Ovary (tissue), 9 donors: ENCODE measurements around the gene ITPK1. TPM values are rescaled to one million over a fixed set of nuclear protein-coding genes. Genes with fewer than 3 reads are reported as not detected.
A peak's percentile ranks its signal among the peaks of the same experiment; 100 is the strongest.
"Not testable (repeated sequence)": the region's sequence is repeated elsewhere in the genome, so short reads cannot be mapped to it uniquely, and the experiment has no call there.

Experiments
- DNase-seq, 5 donors: peaks; one replicate each; pipeline ENCODE4 v3.0.0-alpha.2; 2019 to 2020
- H3K27ac ChIP-seq, 2 donors: fragments of 200-600 bp; one replicate each; pipeline versions ENCODE4 v1.5.1 to v1.8.0; 2019 to 2022
- H3K27me3 ChIP-seq: fragments of 200-600 bp; one replicate; pipeline ENCODE4 v1.8.0; 2022
- H3K36me3 ChIP-seq: fragments of 200-600 bp; sonication (generic); one replicate; pipeline ENCODE4 v1.5.1; 2019
- H3K4me1 ChIP-seq: one replicate; pipeline ENCODE4 v1.8.1; 2013; ENCODE audit warnings: mild to moderate bottlenecking, moderate library complexity; ENCODE audit not compliant: insufficient read depth
- H3K4me3 ChIP-seq: fragments of 200-600 bp; sonication (generic); one replicate; pipeline ENCODE4 v1.5.1; 2017
- H3K9me3 ChIP-seq, 2 donors: fragments of 200-600 bp in 1 of 2; sonication (generic) in 1 of 2; one replicate each; pipeline versions ENCODE4 v1.5.1 to v1.8.1; 2013 to 2019; ENCODE audit warnings: mild to moderate bottlenecking in 1 of 2, moderate library complexity in 1 of 2
- EP300 ChIP-seq: sonication (generic); formaldehyde crosslinking; IDR thresholded peaks from one replicate; pipeline ENCODE4 v1.6.1; 2017; ENCODE audit warnings: antibody characterized with exemption
- POLR2A ChIP-seq: fragments of 450-650 bp; IDR thresholded peaks from one replicate; pipeline ENCODE4 v1.6.1; 2017; ENCODE audit warnings: antibody characterized with exemption, mild to moderate bottlenecking, moderate library complexity
- WGBS, 3 donors: extraction: QIAGEN DNeasy Blood & Tissue Kit in 1 of 3; methylation state at CpG; one replicate each; pipeline versions ENCODE4 v1.1.5 to v1.1.7; 2013 to 2017; 5-methylcytosine and 5-hydroxymethylcytosine counted together
- intact Hi-C, 4 donors: fragments of 100-400 bp; cut with DNase I; formaldehyde crosslinking; loops; one replicate each; pipeline versions ENCODE4 v1.11.0 to v1.15.1; 2022 to 2023
- polyA plus RNA-seq, 2 donors: library from polyadenylated mRNA; stranded (reverse); fragments of 200-250 nt in 1 of 2; fragments of 350-450 nt in 1 of 2; fragmentation: Illumina TruSeq in 1 of 2; extraction: RNeasy Lipid Tissue Mini Kit (QIAGEN cat#74804) in 1 of 2; gene quantifications; one replicate each; pipeline ENCODE4 v1.2.3, GENCODE V29; 2013 to 2014
- total RNA-seq, 7 donors: library from RNA; depleted of rRNA in 2 of 7; stranded (reverse); fragments of >200 nt in 2 of 7; fragmentation: NEBNext Ultra II Directional in 3 of 7; extraction: Animal tissue kit (Norgen Biotek cat#: 25700) in 3 of 7; gene quantifications; one replicate each; pipeline versions ENCODE4 v1.1.0 to v1.2.4, GENCODE V29; 2016 to 2023
- TF ChIP-seq, protein P1 (sequence below), 3 donors: fragments of 450-650 bp in 2 of 3; fragments of 200-600 bp in 1 of 3; IDR thresholded peaks; one replicate each; pipeline versions ENCODE4 v1.5.1 to v1.8.0; 2016 to 2022; ENCODE audit warnings: antibody characterized with exemption in 3 of 3, mild to moderate bottlenecking in 1 of 3
- donor health status: DM: no; HTN: no; CAD: no; lungs with moderate emphysema.
- donor health status: DM: no; HTN: no; CAD: no.
- donor health status: Bipolar disorder and iron deficiency.
- donor health status: DM: yes; HTN: yes; CAD: no.
- donor health status: DM: no; HTN: no; CAD: no.
- donor health status: DM: yes; HTN: yes; CAD: no.

Gene ITPK1
- total and polyA plus RNA-seq, 9 donors = 23.6 to 57.8 (median 49.3) TPM

DNA sequence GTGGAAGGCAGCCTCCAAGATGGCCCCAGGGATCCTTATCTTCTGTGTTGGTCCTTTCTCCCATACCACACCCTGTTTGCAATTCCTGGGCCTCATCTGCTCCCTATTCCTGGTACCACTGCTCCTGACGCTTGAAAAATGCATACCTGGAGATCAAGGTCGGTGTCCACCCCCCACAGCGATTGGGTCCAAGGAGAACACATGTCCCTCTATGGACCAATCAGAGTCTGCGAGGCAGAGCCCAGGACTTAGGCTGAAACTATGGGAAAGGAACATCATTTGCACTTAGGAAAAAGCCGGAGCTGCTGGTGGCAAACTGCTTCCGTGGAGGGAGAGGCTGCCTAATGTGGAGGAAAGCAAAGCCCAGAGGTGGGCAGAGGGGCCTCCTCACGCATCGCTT, 33.3 kb upstream of the ITPK1 start:
- 89 to 91% (median 91%) methylated on average over 8 of the region's 8 CpGs for WGBS, 3 donors
- H3K4me3 ChIP-seq = no peak overlapping the region
- no peaks in the 10 kb centered on the region for H3K27me3 ChIP-seq
- intact Hi-C loops = no loop called here
- H3K36me3 ChIP-seq = no peaks in the 10 kb centered on the region
- no peak overlapping the region for H3K27ac ChIP-seq
- DNase-seq = no peak
- TF ChIP-seq, protein P1, sequence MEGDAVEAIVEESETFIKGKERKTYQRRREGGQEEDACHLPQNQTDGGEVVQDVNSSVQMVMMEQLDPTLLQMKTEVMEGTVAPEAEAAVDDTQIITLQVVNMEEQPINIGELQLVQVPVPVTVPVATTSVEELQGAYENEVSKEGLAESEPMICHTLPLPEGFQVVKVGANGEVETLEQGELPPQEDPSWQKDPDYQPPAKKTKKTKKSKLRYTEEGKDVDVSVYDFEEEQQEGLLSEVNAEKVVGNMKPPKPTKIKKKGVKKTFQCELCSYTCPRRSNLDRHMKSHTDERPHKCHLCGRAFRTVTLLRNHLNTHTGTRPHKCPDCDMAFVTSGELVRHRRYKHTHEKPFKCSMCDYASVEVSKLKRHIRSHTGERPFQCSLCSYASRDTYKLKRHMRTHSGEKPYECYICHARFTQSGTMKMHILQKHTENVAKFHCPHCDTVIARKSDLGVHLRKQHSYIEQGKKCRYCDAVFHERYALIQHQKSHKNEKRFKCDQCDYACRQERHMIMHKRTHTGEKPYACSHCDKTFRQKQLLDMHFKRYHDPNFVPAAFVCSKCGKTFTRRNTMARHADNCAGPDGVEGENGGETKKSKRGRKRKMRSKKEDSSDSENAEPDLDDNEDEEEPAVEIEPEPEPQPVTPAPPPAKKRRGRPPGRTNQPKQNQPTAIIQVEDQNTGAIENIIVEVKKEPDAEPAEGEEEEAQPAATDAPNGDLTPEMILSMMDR (IDR thresholded peaks at IDR 0.05) = no peak
- no peaks in the 10 kb centered on the region for H3K9me3 ChIP-seq
- peaks cover 6% of the 10 kb centered on the region for H3K4me1 ChIP-seq

DNA sequence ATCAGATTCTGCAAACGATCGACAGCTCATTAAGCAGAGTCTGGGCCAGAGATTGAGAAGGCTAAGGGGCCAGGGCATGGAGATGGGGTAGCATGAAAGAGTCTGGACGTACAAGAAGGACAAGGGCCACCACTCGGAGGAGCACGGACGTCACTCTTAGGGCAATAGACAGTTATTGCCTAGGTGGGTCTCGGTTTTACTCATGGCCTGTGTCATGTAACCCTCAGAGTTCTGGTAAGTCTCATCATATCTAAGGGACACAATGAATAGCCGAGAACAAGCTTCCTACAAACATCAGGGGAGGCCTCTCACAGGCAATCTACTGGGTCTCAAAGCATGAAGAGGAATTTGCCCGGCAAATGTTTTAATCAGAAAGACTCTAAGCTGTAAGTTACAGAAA, 30.4 kb upstream of the ITPK1 start:
- Histone ChIP-seq H3K36me3 (no peaks in the 10 kb centered on the region), H3K27ac (no peak overlapping the region), H3K9me3 (no peaks in the 10 kb centered on the region), H3K27me3 (no peaks in the 10 kb centered on the region), H3K4me1 (peaks cover 5% of the 10 kb centered on the region), H3K4me3 (no peak overlapping the region)
- TF ChIP-seq, protein P1 (IDR thresholded peaks at IDR 0.05) = no peak
- no peak for TF ChIP-seq POLR2A
- 77 to 82% (median 78%) methylated on average over 9 of the region's 9 CpGs for WGBS, 3 donors
- no peak for DNase-seq
- intact Hi-C loops = no loop called here

DNA sequence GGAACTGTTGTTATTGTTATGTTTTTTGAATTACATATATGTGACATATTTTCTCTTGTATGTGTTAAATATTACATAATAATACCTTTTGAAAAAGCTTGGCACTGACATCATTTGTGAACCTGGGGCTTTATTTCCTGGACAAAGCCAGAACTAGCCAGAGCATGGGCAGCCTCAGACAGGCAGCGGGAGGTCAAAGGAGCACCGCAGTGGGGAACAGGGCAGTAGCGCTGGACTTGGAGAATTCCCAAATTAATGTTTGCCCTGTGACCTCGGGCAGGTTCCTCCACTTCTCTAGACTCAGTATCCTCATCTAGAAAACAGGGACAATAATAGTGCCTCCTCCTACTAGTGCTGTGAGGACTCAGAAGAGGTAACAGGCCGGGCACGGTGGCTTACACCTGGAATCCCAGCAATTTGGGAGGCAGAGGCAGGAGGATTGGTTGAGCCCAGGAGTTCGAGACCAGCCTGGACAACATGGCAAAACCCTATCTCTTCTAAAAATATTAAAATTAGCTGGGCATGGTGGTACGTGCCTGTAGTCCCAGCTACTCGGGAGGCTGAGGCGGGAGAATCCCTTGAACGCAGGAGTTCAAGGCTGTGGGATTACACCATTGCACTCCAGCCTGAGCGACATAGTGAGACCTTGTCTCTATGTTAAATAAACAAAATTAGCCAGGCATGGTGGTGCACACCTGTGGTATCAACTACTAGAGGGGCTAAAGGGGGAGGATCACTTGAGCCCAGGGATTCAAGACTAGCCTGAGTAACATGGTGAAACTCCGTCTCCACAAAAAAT, 27.3 kb upstream of the ITPK1 start:
- intact Hi-C loops = no loop called here
- Histone ChIP-seq H3K27ac (no peak overlapping the region), H3K9me3 (no peaks in the 10 kb centered on the region), H3K36me3 (no peaks in the 10 kb centered on the region), H3K4me1 (no peaks in the 10 kb centered on the region), H3K4me3 (no peak overlapping the region), H3K27me3 (no peaks in the 10 kb centered on the region)
- WGBS, 3 donors = 64 to 81% (median 76%) methylated on average over 13 of the region's 13 CpGs
- no peak for TF ChIP-seq EP300
- no peak for TF ChIP-seq POLR2A
- TF ChIP-seq, protein P1 (IDR thresholded peaks at IDR 0.05) = no peak
- DNase-seq = no peak

DNA sequence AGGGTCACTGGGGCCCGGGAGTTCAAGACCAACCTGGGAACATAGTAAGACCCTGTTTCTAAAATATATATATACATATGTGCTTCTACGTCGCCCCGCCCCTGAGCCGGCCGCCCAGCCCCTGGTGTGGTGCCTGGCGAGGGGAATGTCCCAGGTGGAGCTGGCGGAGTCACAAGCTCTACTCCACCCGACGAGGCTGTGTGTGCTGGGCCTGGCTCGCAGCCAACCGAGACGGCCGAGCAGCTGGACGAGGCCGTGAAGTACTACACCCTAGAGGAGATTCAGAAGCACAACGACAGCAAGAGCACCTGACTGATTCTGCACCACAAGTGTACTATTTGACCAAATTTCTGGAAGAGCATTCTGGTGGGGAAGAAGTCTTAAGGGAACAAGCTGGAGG, 22.1 kb upstream of the ITPK1 start:
- no peaks in the 10 kb centered on the region for H3K9me3 ChIP-seq
- DNase-seq = peak; percentile 34 to 66 (median 46)
- intact Hi-C loops = loop anchor here in 3 of 4 donors (2.0 to 5.0 kb wide), 2 partner anchors 185 to 186 kb away; no protein-coding TSS in a partner anchor
- H3K4me1 ChIP-seq = no peaks in the 10 kb centered on the region
- TF ChIP-seq POLR2A (no peak), EP300 (no peak)
- TF ChIP-seq, protein P1 (IDR thresholded peaks at IDR 0.05) = no peak
- H3K27ac ChIP-seq = no peak overlapping the region
- H3K27me3 ChIP-seq = no peaks in the 10 kb centered on the region
- 27 to 39% (median 32%) methylated on average over 17 of the region's 17 CpGs for WGBS, 3 donors
- no peaks in the 10 kb centered on the region for H3K36me3 ChIP-seq
- no peak overlapping the region for H3K4me3 ChIP-seq

DNA sequence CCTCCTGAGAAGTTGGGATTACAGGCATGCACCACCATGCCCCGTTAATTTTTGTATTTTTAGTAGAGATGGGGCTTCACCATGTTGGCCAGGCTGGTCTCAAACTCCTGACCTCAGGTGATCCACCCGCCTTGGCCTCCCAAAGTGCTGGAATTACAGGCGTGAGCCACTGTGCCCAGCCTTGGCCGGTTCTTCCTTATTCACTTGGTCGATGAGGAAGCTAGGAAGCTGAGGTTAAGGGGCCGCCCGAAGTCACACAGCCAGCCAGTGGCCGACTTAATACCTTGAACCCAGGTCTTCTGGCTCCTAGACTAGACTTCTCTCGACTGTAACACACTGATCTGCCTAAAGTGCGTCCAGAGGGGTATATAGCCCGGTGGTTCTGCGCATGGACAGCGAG, 20.8 kb upstream of the ITPK1 start:
- H3K36me3 ChIP-seq, H3K4me1 ChIP-seq, H3K27ac ChIP-seq, DNase-seq, H3K4me3 ChIP-seq, H3K27me3 ChIP-seq, H3K9me3 ChIP-seq: not testable (repeated sequence)
- 84 to 96% (median 88%) methylated on average over 13 of the region's 13 CpGs for WGBS, 3 donors
- intact Hi-C loops = loop anchor here in 2 of 4 donors (5.0 kb wide), 1 partner anchor 184 kb away; no protein-coding TSS in a partner anchor
